ENCODE data around the gene GJA3. TPM values are rescaled to one million over a fixed set of nuclear protein-coding genes. Genes with fewer than 3 reads are reported as not detected.

The GJA3 gene
- total RNA-seq, 3 donors from 2014 or later (not counting 1 experiment from before 2014, with no cell fraction given) = 0.18 TPM; not detected in 2

DNA sequence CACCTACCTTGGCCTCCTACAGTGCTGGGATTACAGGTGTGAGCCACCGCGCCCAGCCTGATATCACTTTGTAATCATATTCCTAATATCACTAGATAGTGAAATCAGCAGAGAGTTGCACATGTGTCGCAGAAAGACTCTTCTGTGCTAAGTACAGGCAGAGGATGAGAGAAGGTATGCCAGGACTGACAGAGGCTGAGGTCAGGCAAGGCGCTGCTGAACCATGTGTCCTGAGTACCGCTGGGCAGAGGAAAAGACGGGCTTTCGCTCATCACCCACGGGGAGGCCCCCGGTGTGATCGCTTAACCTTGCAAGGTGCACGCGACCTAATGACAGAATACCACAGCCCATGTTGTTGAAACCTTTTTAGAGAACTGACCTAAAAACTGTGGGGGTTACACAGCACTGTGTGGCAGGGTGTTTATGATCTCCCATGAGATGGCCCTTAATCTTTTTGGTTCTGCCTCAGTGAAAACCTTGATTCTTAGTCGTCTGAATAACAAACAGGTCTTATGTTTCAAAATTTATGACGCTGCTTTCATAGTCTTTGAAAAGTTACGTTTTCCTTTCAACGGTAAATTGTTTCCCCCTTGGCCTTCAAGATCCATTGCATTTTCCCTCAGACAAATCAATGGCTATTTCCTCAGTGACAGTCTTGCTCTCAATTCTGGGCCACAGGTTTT, 12.2 kb downstream of the GJA3 start:
- Histone ChIP-seq H3K36me3 (ENCODE audit: control insufficient read depth, insufficient read depth, low read length) (no peaks in the 10 kb centered on the region), H3K9me3 (ENCODE audit: control insufficient read depth, insufficient read depth, low read length) (no peaks in the 10 kb centered on the region), H3K4me1 (ENCODE audit: control insufficient read depth, insufficient read depth, low read length) (no peaks in the 10 kb centered on the region), H3K27ac (ENCODE audit: low read length) (no peak overlapping the region), H3K27me3 (ENCODE audit: control insufficient read depth, insufficient read depth, low read length) (no peaks in the 10 kb centered on the region), H3K4me3 (ENCODE audit: low read length) (no peak overlapping the region)
- DNase-seq (no peak), ATAC-seq (no peak)
- no peaks in the 10 kb centered on the region for H3K4me1 Mint-ChIP-seq
- H3K27me3 Mint-ChIP-seq (ENCODE audit: low read depth in 2 of 2) = peaks cover 21 to 40% of the 10 kb centered on the region in 2 donors
- no peaks in the 10 kb centered on the region for H3K9me3 Mint-ChIP-seq
- H3K4me3 Mint-ChIP-seq = no peak overlapping the region
- TF ChIP-seq, protein P1, sequence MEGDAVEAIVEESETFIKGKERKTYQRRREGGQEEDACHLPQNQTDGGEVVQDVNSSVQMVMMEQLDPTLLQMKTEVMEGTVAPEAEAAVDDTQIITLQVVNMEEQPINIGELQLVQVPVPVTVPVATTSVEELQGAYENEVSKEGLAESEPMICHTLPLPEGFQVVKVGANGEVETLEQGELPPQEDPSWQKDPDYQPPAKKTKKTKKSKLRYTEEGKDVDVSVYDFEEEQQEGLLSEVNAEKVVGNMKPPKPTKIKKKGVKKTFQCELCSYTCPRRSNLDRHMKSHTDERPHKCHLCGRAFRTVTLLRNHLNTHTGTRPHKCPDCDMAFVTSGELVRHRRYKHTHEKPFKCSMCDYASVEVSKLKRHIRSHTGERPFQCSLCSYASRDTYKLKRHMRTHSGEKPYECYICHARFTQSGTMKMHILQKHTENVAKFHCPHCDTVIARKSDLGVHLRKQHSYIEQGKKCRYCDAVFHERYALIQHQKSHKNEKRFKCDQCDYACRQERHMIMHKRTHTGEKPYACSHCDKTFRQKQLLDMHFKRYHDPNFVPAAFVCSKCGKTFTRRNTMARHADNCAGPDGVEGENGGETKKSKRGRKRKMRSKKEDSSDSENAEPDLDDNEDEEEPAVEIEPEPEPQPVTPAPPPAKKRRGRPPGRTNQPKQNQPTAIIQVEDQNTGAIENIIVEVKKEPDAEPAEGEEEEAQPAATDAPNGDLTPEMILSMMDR (IDR thresholded peaks at IDR 0.05) = no peak
- WGBS (ENCODE audit: insufficient coverage) = 85% methylated on average over 16 of the region's 16 CpGs
- no peak overlapping the region for H3K27ac Mint-ChIP-seq
- H3K36me3 Mint-ChIP-seq = no peaks in the 10 kb centered on the region
- intact Hi-C loops (cut with micrococcal nuclease) = no loop called here

- intact Hi-C loops (cut with micrococcal nuclease) = no loop called here
- Mint-ChIP-seq H3K36me3 (no peaks in the 10 kb centered on the region), H3K4me1 (no peaks in the 10 kb centered on the region), H3K4me3 (no peak overlapping the region), H3K27me3 (ENCODE audit: low read depth in 2 of 2) (peaks cover 22 to 39% of the 10 kb centered on the region in 2 donors), H3K27ac (no peak overlapping the region), H3K9me3 (no peaks in the 10 kb centered on the region)
- Histone ChIP-seq H3K27me3 (ENCODE audit: control insufficient read depth, insufficient read depth, low read length) (peaks cover 8% of the 10 kb centered on the region), H3K9me3 (ENCODE audit: control insufficient read depth, insufficient read depth, low read length) (no peaks in the 10 kb centered on the region), H3K36me3 (ENCODE audit: control insufficient read depth, insufficient read depth, low read length) (no peaks in the 10 kb centered on the region), H3K4me1 (ENCODE audit: control insufficient read depth, insufficient read depth, low read length) (no peaks in the 10 kb centered on the region), H3K4me3 (ENCODE audit: low read length) (no peak overlapping the region), H3K27ac (ENCODE audit: low read length) (no peak overlapping the region)
- ATAC-seq (no peak), DNase-seq (no peak)
- whole genome bisulfite sequencing (ENCODE audit: insufficient coverage) = 93% methylated on average over 1 of the region's 1 CpG
- TF ChIP-seq, protein P1 (IDR thresholded peaks at IDR 0.05) = no peak
These were observed 14.5 kb downstream of the GJA3 start for GRCh38 chr13:20146381-20146780.

DNA sequence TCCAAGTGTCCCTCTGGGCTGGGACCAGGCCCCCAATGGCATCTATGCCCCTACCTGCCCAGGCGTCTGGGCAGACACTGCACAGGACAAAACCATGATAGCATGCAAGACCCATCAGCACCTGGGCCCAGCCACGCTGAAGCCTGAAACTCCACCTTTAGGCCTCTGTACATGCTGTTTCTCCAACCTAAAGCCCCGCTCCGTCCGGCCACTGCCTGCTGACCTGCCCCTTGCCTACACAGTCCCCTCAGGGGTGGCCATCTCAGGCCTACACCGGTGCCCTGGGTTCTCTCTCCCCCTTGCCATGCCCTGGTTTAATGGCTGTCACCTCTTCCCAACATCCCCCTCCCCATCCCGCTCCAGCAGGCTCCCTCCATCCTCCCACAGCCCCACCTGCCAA, 15.3 kb downstream of the GJA3 start:
- DNase-seq = no peak
- no peaks in the 10 kb centered on the region for H3K4me1 ChIP-seq (ENCODE audit: control insufficient read depth, insufficient read depth, low read length)
- no peak overlapping the region for H3K27ac Mint-ChIP-seq
- no peaks in the 10 kb centered on the region for H3K36me3 ChIP-seq (ENCODE audit: control insufficient read depth, insufficient read depth, low read length)
- H3K27me3 ChIP-seq (ENCODE audit: control insufficient read depth, insufficient read depth, low read length) = peaks cover 8% of the 10 kb centered on the region
- intact Hi-C loops (cut with micrococcal nuclease) = no loop called here
- H3K9me3 Mint-ChIP-seq = no peaks in the 10 kb centered on the region
- no peaks in the 10 kb centered on the region for H3K9me3 ChIP-seq (ENCODE audit: control insufficient read depth, insufficient read depth, low read length)
- no peak overlapping the region for H3K27ac ChIP-seq (ENCODE audit: low read length)
- H3K36me3 Mint-ChIP-seq = no peaks in the 10 kb centered on the region
- no peak overlapping the region for H3K4me3 Mint-ChIP-seq
- H3K4me3 ChIP-seq (ENCODE audit: low read length) = no peak overlapping the region
- TF ChIP-seq, protein P1 (IDR thresholded peaks at IDR 0.05) = no peak
- H3K27me3 Mint-ChIP-seq (ENCODE audit: low read depth in 2 of 2) = peaks cover 29 to 45% of the 10 kb centered on the region in 2 donors
- H3K4me1 Mint-ChIP-seq = no peaks in the 10 kb centered on the region
- 75% methylated on average over 7 of the region's 7 CpGs for WGBS (ENCODE audit: insufficient coverage)
- ATAC-seq = no peak

All from natural killer cell (primary cell).